Sigmoid colon (tissue), 7 donors: ENCODE measurements around the gene ACSF2. TPM values are rescaled to one million over a fixed set of nuclear protein-coding genes. Genes with fewer than 3 reads are reported as not detected.

Experiments used
- DNase-seq: peaks from one replicate; pipeline ENCODE4 v3.0.0-alpha.2; 2019
- H3K27ac ChIP-seq, 4 donors: fragments of 200-600 bp; sonication (generic); one replicate each; pipeline ENCODE4 v1.5.1; 2016 to 2019; ENCODE audit warnings: mild to moderate bottlenecking in 1 of 4
- H3K27me3 ChIP-seq, 3 donors: fragments of 200-600 bp; sonication (generic); one replicate each; pipeline ENCODE4 v1.5.1; 2019; ENCODE audit warnings: mild to moderate bottlenecking in 1 of 3
- H3K36me3 ChIP-seq, 4 donors: fragments of 200-600 bp; sonication (generic); one replicate each; pipeline ENCODE4 v1.5.1; 2016 to 2019
- H3K4me1 ChIP-seq, 4 donors: fragments of 200-600 bp; sonication (generic); one replicate each; pipeline ENCODE4 v1.5.1; 2017 to 2019
- H3K4me3 ChIP-seq, 4 donors: fragments of 200-600 bp; sonication (generic); one replicate each; pipeline ENCODE4 v1.5.1; 2017 to 2019; ENCODE audit warnings: mild to moderate bottlenecking in 2 of 4, moderate library complexity in 1 of 4
- H3K9me3 ChIP-seq, 4 donors: fragments of 200-600 bp in 3 of 4; sonication (generic) in 3 of 4; one replicate each; pipeline versions ENCODE4 v1.5.1 to v1.6.1; 2013 to 2019
- EP300 ChIP-seq, 4 donors: sonication (generic); formaldehyde crosslinking; IDR thresholded peaks; one replicate each; pipeline ENCODE4 v1.6.1; 2017; ENCODE audit warnings: antibody characterized with exemption in 4 of 4
- POLR2A ChIP-seq, 2 donors: fragments of 450-650 bp; IDR thresholded peaks; one replicate each; pipeline ENCODE4 v1.6.1; 2016; ENCODE audit warnings: antibody characterized with exemption in 2 of 2, mild to moderate bottlenecking in 2 of 2, moderate library complexity in 2 of 2
- POLR2AphosphoS5 ChIP-seq, 4 donors: sonication (generic); formaldehyde crosslinking; IDR thresholded peaks; one replicate each; pipeline ENCODE4 v1.6.1; 2017; ENCODE audit warnings: antibody characterized with exemption in 4 of 4
- WGBS, 2 donors: extraction: QIAGEN DNeasy Blood & Tissue Kit; methylation state at CpG; one replicate each; pipeline ENCODE4 v1.1.7; 2013; 5-methylcytosine and 5-hydroxymethylcytosine counted together
- intact Hi-C: fragments of 100-400 bp; cut with DNase I; formaldehyde crosslinking; loops from one replicate; pipeline ENCODE4 v1.15.1; 2023
- polyA plus RNA-seq, 3 donors: library from polyadenylated mRNA; stranded (reverse); fragments of 200-250 nt; gene quantifications; one replicate each; pipeline ENCODE4 v1.2.3, GENCODE V29; 2013
- total RNA-seq, 4 donors: library from RNA; depleted of rRNA; stranded (reverse); fragments of >200 nt; gene quantifications; one replicate each; pipeline ENCODE4 v1.1.0, GENCODE V29; 2016
- TF ChIP-seq, protein P1 (sequence below), 4 experiments: fragments of 450-650 bp in 3 of 4; fragments of 200-600 bp in 1 of 4; IDR thresholded peaks; one replicate each; pipeline ENCODE4 v1.5.1; 2016 to 2019; ENCODE audit warnings: antibody characterized with exemption in 4 of 4, mild to moderate bottlenecking in 3 of 4, moderate library complexity in 2 of 4
- donor health status: healthy with polysubstance abuse.
- donor health status: Bipolar disorder and iron deficiency.
- donor health status: healthy.

The ACSF2 gene, protein sequence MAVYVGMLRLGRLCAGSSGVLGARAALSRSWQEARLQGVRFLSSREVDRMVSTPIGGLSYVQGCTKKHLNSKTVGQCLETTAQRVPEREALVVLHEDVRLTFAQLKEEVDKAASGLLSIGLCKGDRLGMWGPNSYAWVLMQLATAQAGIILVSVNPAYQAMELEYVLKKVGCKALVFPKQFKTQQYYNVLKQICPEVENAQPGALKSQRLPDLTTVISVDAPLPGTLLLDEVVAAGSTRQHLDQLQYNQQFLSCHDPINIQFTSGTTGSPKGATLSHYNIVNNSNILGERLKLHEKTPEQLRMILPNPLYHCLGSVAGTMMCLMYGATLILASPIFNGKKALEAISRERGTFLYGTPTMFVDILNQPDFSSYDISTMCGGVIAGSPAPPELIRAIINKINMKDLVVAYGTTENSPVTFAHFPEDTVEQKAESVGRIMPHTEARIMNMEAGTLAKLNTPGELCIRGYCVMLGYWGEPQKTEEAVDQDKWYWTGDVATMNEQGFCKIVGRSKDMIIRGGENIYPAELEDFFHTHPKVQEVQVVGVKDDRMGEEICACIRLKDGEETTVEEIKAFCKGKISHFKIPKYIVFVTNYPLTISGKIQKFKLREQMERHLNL
- total RNA-seq = 10 to 100 TPM in 2 of 4 donors, 1 to 10 TPM in 2; 8.2 to 28.5 (median 11.0) TPM
- 10 to 100 TPM; 49.9 to 61.7 (median 54.3) TPM for polyA plus RNA-seq

DNA sequence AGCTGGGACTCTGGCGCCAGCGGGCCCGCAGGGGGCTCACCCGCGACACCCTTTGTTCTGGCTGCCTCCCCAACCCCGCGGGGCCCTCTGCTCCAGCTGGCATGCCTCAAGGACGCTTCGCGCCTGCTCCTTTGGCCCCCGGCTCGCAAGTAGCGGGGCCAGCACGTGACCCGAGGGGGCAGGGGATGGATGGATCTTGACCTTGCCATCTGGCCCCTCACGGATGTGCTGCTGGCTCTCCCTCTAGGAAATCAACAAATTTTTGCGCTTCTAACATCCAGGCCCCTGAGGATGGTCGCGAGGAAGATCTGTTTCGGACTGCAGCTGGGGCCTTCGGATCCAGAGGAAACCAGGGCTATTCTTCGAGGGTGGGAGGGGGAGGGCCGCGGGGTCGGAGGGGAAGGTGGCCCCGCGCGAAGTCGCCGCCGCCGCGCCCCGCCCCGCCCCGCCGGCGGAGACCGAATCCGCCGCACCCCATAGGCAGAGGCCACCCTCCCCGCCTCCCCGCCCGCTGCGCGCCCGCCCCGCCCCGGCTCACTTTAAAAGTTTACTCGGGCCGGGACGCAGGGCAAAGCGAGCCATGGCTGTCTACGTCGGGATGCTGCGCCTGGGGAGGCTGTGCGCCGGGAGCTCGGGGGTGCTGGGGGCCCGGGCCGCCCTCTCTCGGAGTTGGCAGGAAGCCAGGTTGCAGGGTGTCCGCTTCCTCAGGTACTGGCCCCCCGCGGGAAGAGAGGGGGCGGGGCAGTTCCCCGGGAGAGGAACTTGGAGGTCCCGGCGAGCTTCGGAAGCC, at the start of gene ACSF2:
Gene ACSF2, plus strand, starts transcription at position 537 of the 790 bp plus-strand sequence. Its CDS starts 44 bp downstream, at position 581.
- TF ChIP-seq POLR2A (IDR thresholded peaks at IDR 0.05) (peak; percentile 25 to 44), POLR2AphosphoS5 (IDR thresholded peaks at IDR 0.05) (peak; percentile 39 to 76 (median 66)), EP300 (IDR thresholded peaks at IDR 0.05) (no peak)
- TF ChIP-seq, protein P1, sequence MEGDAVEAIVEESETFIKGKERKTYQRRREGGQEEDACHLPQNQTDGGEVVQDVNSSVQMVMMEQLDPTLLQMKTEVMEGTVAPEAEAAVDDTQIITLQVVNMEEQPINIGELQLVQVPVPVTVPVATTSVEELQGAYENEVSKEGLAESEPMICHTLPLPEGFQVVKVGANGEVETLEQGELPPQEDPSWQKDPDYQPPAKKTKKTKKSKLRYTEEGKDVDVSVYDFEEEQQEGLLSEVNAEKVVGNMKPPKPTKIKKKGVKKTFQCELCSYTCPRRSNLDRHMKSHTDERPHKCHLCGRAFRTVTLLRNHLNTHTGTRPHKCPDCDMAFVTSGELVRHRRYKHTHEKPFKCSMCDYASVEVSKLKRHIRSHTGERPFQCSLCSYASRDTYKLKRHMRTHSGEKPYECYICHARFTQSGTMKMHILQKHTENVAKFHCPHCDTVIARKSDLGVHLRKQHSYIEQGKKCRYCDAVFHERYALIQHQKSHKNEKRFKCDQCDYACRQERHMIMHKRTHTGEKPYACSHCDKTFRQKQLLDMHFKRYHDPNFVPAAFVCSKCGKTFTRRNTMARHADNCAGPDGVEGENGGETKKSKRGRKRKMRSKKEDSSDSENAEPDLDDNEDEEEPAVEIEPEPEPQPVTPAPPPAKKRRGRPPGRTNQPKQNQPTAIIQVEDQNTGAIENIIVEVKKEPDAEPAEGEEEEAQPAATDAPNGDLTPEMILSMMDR (IDR thresholded peaks at IDR 0.05) = no peak
- H3K4me3 ChIP-seq = peak within 1 kb of the TSS; percentile 51 to 82 (median 60)
- DNase-seq = peak; percentile 87
- peaks cover 0 to 37% (median 28%) of the 10 kb centered on the region in 4 donors for H3K4me1 ChIP-seq
- no peaks in the 10 kb centered on the region for H3K9me3 ChIP-seq
- H3K27ac ChIP-seq = peak within 1 kb of the TSS; percentile 76 to 87 (median 82)
- H3K36me3 ChIP-seq = no peaks in the 10 kb centered on the region
- H3K27me3 ChIP-seq = no peaks in the 10 kb centered on the region
- 1 to 2% methylated on average over 70 of the region's 70 CpGs for WGBS, 2 donors
- intact Hi-C loops = no loop called here

DNA sequence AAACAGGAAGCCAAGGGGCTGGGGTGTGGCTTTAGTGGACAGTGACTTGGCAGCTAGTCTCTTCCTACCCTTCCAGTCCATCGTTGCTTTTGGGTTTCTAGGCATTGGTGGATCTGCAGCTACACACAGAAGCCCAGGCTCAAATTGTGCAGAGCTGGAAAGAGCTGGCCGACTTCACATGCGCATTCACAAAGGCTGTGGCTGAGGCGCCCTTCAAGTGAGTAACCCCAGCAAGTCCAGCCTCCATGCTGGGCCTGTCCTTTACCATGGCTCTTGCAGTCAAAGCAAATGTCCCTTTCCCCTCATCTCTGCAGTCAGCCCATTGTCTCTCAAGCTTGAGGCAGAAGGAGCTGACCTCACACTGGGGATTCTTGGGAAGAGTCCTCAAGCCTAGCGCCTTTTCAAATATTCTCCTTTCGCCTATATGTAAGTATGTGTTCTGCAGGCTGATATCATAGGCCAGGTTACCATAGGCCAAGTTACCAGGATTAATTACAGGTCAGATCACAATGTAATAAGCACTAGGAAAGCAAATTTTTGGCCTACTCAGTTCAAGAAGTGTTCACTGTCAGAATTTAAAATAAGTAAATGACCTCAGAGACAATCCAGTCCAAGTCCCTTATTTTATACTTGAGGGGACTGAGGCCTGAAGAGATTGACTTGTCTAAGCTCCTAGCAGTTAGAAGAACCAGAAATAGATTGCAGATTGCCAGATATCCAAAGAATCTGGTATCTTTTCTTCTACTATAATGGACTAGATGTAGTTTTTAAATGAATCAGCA, 46.5 kb upstream of the ACSF2 start:
- H3K4me3 ChIP-seq = no peak overlapping the region
- DNase-seq = no peak
- H3K36me3 ChIP-seq = peaks cover 17 to 41% (median 26%) of the 10 kb centered on the region in 4 donors
- TF ChIP-seq EP300 (IDR thresholded peaks at IDR 0.05) = no peak
- TF ChIP-seq, protein P1 (IDR thresholded peaks at IDR 0.05) = no peak
- TF ChIP-seq POLR2A (IDR thresholded peaks at IDR 0.05) = no peak
- no peaks in the 10 kb centered on the region for H3K9me3 ChIP-seq
- intact Hi-C loops = no loop called here
- WGBS, 2 donors = 92 to 94% methylated on average over 6 of the region's 6 CpGs
- no peak overlapping the region for H3K27ac ChIP-seq
- no peaks in the 10 kb centered on the region for H3K27me3 ChIP-seq
- no peaks in the 10 kb centered on the region for H3K4me1 ChIP-seq

DNA sequence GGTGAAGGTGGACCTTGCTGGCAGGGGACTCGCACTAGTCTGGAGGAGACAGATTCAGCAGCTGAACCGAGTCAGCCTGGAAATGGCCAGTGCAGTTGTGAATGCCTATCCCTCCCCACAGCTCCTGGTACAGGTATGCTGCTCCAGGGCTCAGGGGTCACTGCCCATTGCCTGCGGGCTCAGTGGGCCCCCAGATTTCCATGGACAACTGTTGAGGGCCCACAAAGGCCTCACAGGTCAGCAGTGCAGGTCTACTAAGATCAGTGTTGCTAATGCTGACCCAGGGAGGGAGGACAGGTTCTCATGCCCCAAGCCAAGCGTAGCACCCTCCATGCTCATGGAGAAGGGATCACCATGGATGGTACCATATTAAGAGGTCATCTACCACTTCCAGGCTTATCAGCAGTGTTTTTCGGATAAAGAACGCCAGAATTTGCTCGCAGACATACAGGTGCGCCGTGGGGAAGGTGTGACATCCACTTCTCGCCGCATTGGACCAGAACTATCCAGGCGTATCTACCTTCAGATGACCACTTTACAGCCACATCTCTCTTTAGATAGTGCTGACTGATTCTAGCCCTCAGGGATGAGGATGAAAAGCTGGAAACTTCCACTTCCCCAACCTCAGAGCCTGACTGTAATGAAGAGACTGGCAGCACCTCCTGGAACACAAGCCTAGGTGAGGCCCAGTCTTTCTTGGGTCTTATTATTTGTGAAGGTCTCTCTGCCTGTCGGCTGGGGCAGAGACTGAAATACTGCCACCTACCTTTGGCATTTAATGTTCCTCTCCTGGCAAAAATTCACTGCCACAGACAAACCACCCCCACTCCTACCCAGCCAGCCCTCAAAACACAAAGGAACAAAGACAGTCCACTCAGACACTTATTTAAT, 45.4 kb upstream of the ACSF2 start:
- TF ChIP-seq POLR2AphosphoS5 (IDR thresholded peaks at IDR 0.05) = no peak
- TF ChIP-seq POLR2A (IDR thresholded peaks at IDR 0.05) = no peak
- no peak for TF ChIP-seq EP300 (IDR thresholded peaks at IDR 0.05)
- TF ChIP-seq, protein P1 (IDR thresholded peaks at IDR 0.05) = no peak
- intact Hi-C loops = no loop called here
- 91 to 93% methylated on average over 13 of the region's 13 CpGs for WGBS, 2 donors
- no peak for DNase-seq
- H3K27ac ChIP-seq = no peak overlapping the region
- H3K4me1 ChIP-seq = no peaks in the 10 kb centered on the region
- H3K9me3 ChIP-seq = no peaks in the 10 kb centered on the region
- peaks cover 17 to 52% (median 36%) of the 10 kb centered on the region in 4 donors for H3K36me3 ChIP-seq
- no peak overlapping the region for H3K4me3 ChIP-seq
- no peaks in the 10 kb centered on the region for H3K27me3 ChIP-seq
